K562 (cell line): Measurements from ENCODE around the gene HSPA8. TPM values are rescaled to one million over a fixed set of nuclear protein-coding genes. Genes with fewer than 3 reads are reported as not detected.
A peak's percentile ranks its signal among the peaks of the same experiment; 100 is the strongest.

Source experiments
- ATAC-seq: fragments of 200-7000 bp; cut with Tn5 transposase; 3 replicates; pipeline ENCODE4 v1.9.1; 2020; ENCODE audit warnings: moderate library complexity
- Bru-seq: library from RNA; stranded (reverse); fragments of 400-500 nt; gene quantifications from one replicate; lab custom pipeline; 2021; lab: Mats Ljungman, UMichigan
- BruChase-seq, 2 experiments: library from RNA; stranded (reverse); fragments of 400-500 nt; gene quantifications; one replicate each; lab custom pipeline; 2021; lab: Mats Ljungman, UMichigan
- BruUV-seq: library from RNA; stranded (reverse); fragments of 400-500 nt; replicated peaks from 2 replicates; lab custom pipeline; 2021; lab: Mats Ljungman, UMichigan
- CTCF ChIA-PET: fragments of 300-600 bp; formaldehyde crosslinking; extraction: SDS; loops from one replicate; lab custom pipeline; 2021; ENCODE audit warnings: low intra/inter-chr PET ratio; lab: Yijun Ruan, JAX
- POLR2A ChIA-PET: fragments of 300-600, 350-650 bp; sonication (Branson Sonifier 250); formaldehyde crosslinking; extraction: SDS; loops from one replicate; lab custom pipeline; 2021; ENCODE audit warnings: antibody characterized with exemption, inconsistent platforms; lab: Yijun Ruan, JAX
- DNase-seq, 4 experiments: peaks; one replicate each; pipeline versions ENCODE4 v3.0.0 to v3.0.0-alpha.2; 2011 to 2018; ENCODE audit warnings: low spot score in 3 of 4, mixed read lengths in 3 of 4; ENCODE audit errors: extremely low read depth in 1 of 4
- FAIRE-seq: peaks from 2 replicates; lab custom pipeline; 2011; peaks lifted over from hg19 to GRCh38; lab: Jason Lieb, UNC
- H2AFZ ChIP-seq: 2 replicates; pipeline ENCODE4 v1.6.0; 2011; ENCODE audit warnings: low read depth, low read length, control low read depth, inconsistent platforms
- H3K27ac ChIP-seq: fragments of 200-600 bp; 3 replicates; pipeline ENCODE4 v1.8.0; 2011; ENCODE audit warnings: low read depth, mild to moderate bottlenecking, control low read depth, inconsistent platforms, low read length, moderate library complexity, mixed read lengths; ENCODE audit errors: extremely low read depth
- H3K27me3 ChIP-seq, 2 experiments: fragments of 300-600 bp in 1 of 2; 2 replicates in 1 of 2; 3 replicates in 1 of 2; pipeline versions ENCODE4 v1.6.0 to v1.8.0; 2011; ENCODE audit warnings: inconsistent platforms in 2 of 2, low read length in 2 of 2, mild to moderate bottlenecking in 1 of 2, mixed read lengths in 1 of 2, moderate library complexity in 1 of 2; ENCODE audit not compliant: control insufficient read depth in 2 of 2, insufficient read depth in 2 of 2
- H3K36me3 ChIP-seq: fragments of 300-600 bp; 3 replicates; pipeline ENCODE4 v1.8.0; 2011; ENCODE audit warnings: mild to moderate bottlenecking, low read length, inconsistent platforms; ENCODE audit not compliant: control insufficient read depth, insufficient read depth
- H3K4me1 ChIP-seq, 2 experiments: fragments of 200-600 bp in 1 of 2; replicated peaks in 1 of 2; 2 replicates in 1 of 2; 3 replicates in 1 of 2; pipeline versions ENCODE4 v1.5.1 to v1.8.0; 2011; ENCODE audit warnings: inconsistent platforms in 2 of 2, low read length in 2 of 2, mild to moderate bottlenecking in 1 of 2, mixed read lengths in 1 of 2, moderate library complexity in 1 of 2; ENCODE audit not compliant: control insufficient read depth in 2 of 2, insufficient read depth in 2 of 2
- H3K4me2 ChIP-seq: 2 replicates; pipeline ENCODE4 v1.6.1; 2011; ENCODE audit warnings: low read length, control low read depth, inconsistent platforms, mixed read lengths; ENCODE audit not compliant: insufficient read depth
- H3K4me3 ChIP-seq: fragments of 200-600 bp; sonication (generic), shearing (Covaris generic); 2 replicates; pipeline ENCODE4 v1.5.1; 2016; ENCODE audit warnings: control low read depth, inconsistent platforms
- H3K79me2 ChIP-seq: fragments of 200-600 bp; 3 replicates; pipeline ENCODE4 v1.8.0; 2011; ENCODE audit warnings: low read length, inconsistent platforms; ENCODE audit not compliant: control insufficient read depth, insufficient read depth
- H3K9ac ChIP-seq, 2 experiments: 2 replicates each; pipeline versions ENCODE4 v1.6.0 to v1.6.1; 2011; ENCODE audit warnings: low read depth in 2 of 2, low read length in 2 of 2, control low read depth in 1 of 2, inconsistent platforms in 1 of 2, mild to moderate bottlenecking in 1 of 2, mixed read lengths in 1 of 2; ENCODE audit not compliant: insufficient read depth in 1 of 2
- H3K9me1 ChIP-seq: one replicate; pipeline ENCODE4 v1.6.0; 2011; ENCODE audit warnings: inconsistent platforms, mild to moderate bottlenecking, low read length, moderate library complexity; ENCODE audit not compliant: control insufficient read depth, insufficient read depth
- H3K9me3 ChIP-seq: replicated peaks from 2 replicates; pipeline ENCODE4 v1.5.1; 2011; ENCODE audit warnings: low read depth, low read length, inconsistent platforms; ENCODE audit not compliant: control insufficient read depth, insufficient read depth
- H4K20me1 ChIP-seq: replicated peaks from 2 replicates; pipeline ENCODE4 v1.6.1; 2011; ENCODE audit warnings: low read length, inconsistent platforms, mixed read lengths; ENCODE audit not compliant: control insufficient read depth, insufficient read depth
- ARID1B ChIP-seq: fragments of 450-650 bp; IDR thresholded peaks from 2 replicates; pipeline ENCODE4 v1.6.1; 2016; ENCODE audit warnings: antibody characterized with exemption, mild to moderate bottlenecking, inconsistent platforms
- ARNT ChIP-seq, 2 experiments: fragments of 450-650 bp; IDR thresholded peaks; 2 replicates each; pipeline ENCODE4 v1.6.1; 2016; ENCODE audit warnings: mild to moderate bottlenecking in 1 of 2
- CHD1 ChIP-seq: fragments of 200-600 bp; sonication (generic); IDR thresholded peaks from one replicate; pipeline ENCODE4 v1.6.1; 2012; ENCODE audit warnings: mild to moderate bottlenecking, moderate library complexity, low read length, inconsistent platforms
- HMBOX1 ChIP-seq: sonication (generic); IDR thresholded peaks from 2 replicates; pipeline ENCODE4 v1.6.1; 2016
- HMGN3 ChIP-seq: IDR thresholded peaks from 2 replicates; pipeline ENCODE4 v1.6.1; 2011; ENCODE audit warnings: borderline replicate concordance, low read depth, mild to moderate bottlenecking, mixed read lengths, low read length; ENCODE audit not compliant: insufficient read length; ENCODE audit errors: extremely low read depth
- PREB ChIP-seq: sonication (generic); formaldehyde crosslinking; IDR thresholded peaks from 2 replicates; pipeline ENCODE4 v1.8.1; 2023; ENCODE audit warnings: mild to moderate bottlenecking, missing genetic modification reagents
- RUNX1 ChIP-seq: sonication (generic); IDR thresholded peaks from 2 replicates; pipeline ENCODE4 v1.6.1; 2016; ENCODE audit warnings: antibody characterized with exemption, low read depth
- TRIM28 ChIP-seq: fragments of 450-650 bp; IDR thresholded peaks from 2 replicates; pipeline ENCODE4 v1.6.1; 2017
- XRCC5 ChIP-seq: fragments of 200-400 bp; formaldehyde crosslinking; IDR thresholded peaks from 2 replicates; pipeline ENCODE4 v1.6.1; 2017; ENCODE audit warnings: low read depth, mild to moderate bottlenecking, low read length
- ZNF384 ChIP-seq: IDR thresholded peaks from 2 replicates; pipeline ENCODE4 v1.6.1; 2012; ENCODE audit warnings: low read depth, low read length, improper control_type of control experiment
- ZNF41 ChIP-seq: fragments of 250-450 bp; sonication (Bioruptor Pico); conservative IDR thresholded peaks from 2 replicates; pipeline ENCODE4 v1.4.0; 2020; ENCODE audit warnings: mild to moderate bottlenecking
- ZNF699 ChIP-seq: fragments of 250-450 bp; sonication (Bioruptor Pico); IDR thresholded peaks from 2 replicates; pipeline ENCODE4 v1.8.0; 2021; ENCODE audit warnings: mild to moderate bottlenecking, moderate library complexity; ENCODE audit not compliant: insufficient replicate concordance
- WGBS: fragments of 100-300 bp; shearing (Covaris generic); methylation state at CpG from one replicate; pipeline ENCODE4 v1.1.6; 2016; ENCODE audit warnings: low coverage, mixed read lengths; ENCODE audit not compliant: insufficient coverage; ENCODE audit errors: missing lambda C conversion rate; 5-methylcytosine and 5-hydroxymethylcytosine counted together
- in situ Hi-C: fragments of 300-500 bp; cut with MboI; formaldehyde crosslinking; loops from 4 replicates; pipeline ENCODE4 v1.15.0; 2018; ENCODE audit warnings: inconsistent platforms, mixed read lengths
- intact Hi-C: fragments of 100-400 bp; cut with micrococcal nuclease; formaldehyde crosslinking; loops from 2 replicates; pipeline ENCODE4 v1.14.2; 2022
- long read RNA-seq, 3 experiments: library from polyadenylated mRNA in 2 of 3; library from RNA in 1 of 3; unstranded in 2 of 3; stranded (forward) in 1 of 3; transcript quantifications; one replicate each; pipeline ENCODE4 v2.0.0, GENCODE V29; 2019 to 2022
- polyA minus RNA-seq, 3 experiments: library from RNA; depleted of rRNA, polyadenylated mRNA; stranded (reverse); fragments of >200 nt; gene quantifications; 2 replicates each; pipeline ENCODE4 v1.2.3, GENCODE V29; 2011
- polyA plus RNA-seq, 8 experiments: library from polyadenylated mRNA; depleted of rRNA in 4 of 8; stranded (reverse) in 5 of 8; unstranded in 3 of 8; fragments of >200 nt; fragmentation: Nextera tagmentation in 2 of 8; fragmentation: Illumina TruSeq in 1 of 8; extraction: Ambion mirVana in 2 of 8; extraction: Trizol in 1 of 8; gene quantifications; 2 replicates each; pipeline versions ENCODE4 v1.2.1 to v1.2.3, GENCODE V29; 2011 to 2014; ENCODE audit warnings: inconsistent platforms in 1 of 8, missing spikeins in 1 of 8
- total RNA-seq, 7 experiments: library from RNA; depleted of rRNA in 6 of 7; stranded (reverse); fragments of >200 nt in 6 of 7; fragmentation: Illumina TruSeq in 2 of 7; extraction: Trizol in 2 of 7; gene quantifications; 2 replicates each; pipeline versions ENCODE4 v1.2.1 to v1.2.3, GENCODE V29; 2011 to 2021; ENCODE audit warnings: low replicate concordance in 1 of 7

HSPA8 gene
- 922 and 1,034 TPM in 2 replicates for total RNA-seq (2011; cell fraction: chromatin; rRNA removed; ENCODE audit: low replicate concordance)
- total RNA-seq (2011; cell fraction: nucleolus; rRNA removed), result 638 and 697 TPM in 2 replicates
- 726 and 788 TPM in 2 replicates for total RNA-seq (2011; cell fraction: nucleoplasm; rRNA removed)
- 1,997 and 2,012 TPM in 2 replicates for total RNA-seq (2014; rRNA removed)
- total RNA-seq (2014; rRNA removed; fragmentation: Illumina TruSeq; extraction: Trizol), result 3,028 and 3,355 TPM in 2 replicates
- total RNA-seq (2015; rRNA removed; fragmentation: Illumina TruSeq; extraction: Trizol), result 3,824 and 3,966 TPM in 2 replicates
- total RNA-seq (2021), result 1,725 and 2,194 TPM in 2 replicates
- 2,026 and 3,646 TPM in 2 replicates for polyA plus RNA-seq (2011; rRNA removed)
- polyA plus RNA-seq (2011; cell fraction: cytosol; rRNA removed), result 1,629 and 2,064 TPM in 2 replicates
- 1,239 and 1,514 TPM in 2 replicates for polyA plus RNA-seq (2011; cell fraction: nucleus; rRNA removed)
- polyA plus RNA-seq (2012), result 1,190 and 3,517 TPM in 2 replicates
- 2,832 and 3,374 TPM in 2 replicates for polyA plus RNA-seq (2014; fragmentation: Illumina TruSeq; extraction: Trizol)
- 1,000 to 10,000 TPM; 1,250 to 2,773 TPM for polyA plus RNA-seq (2014; fragmentation: Nextera tagmentation; extraction: Ambion mirVana)
- polyA plus RNA-seq (2014; rRNA removed), result 1,654 and 2,779 TPM in 2 replicates
- 4,618 and 6,754 TPM in 2 replicates for polyA minus RNA-seq (2011; rRNA and poly(A)+ RNA removed)
- 801 and 1,496 TPM in 2 replicates for polyA minus RNA-seq (2011; cell fraction: cytosol; rRNA and poly(A)+ RNA removed)
- polyA minus RNA-seq (2011; cell fraction: nucleus; rRNA and poly(A)+ RNA removed), result 597 and 894 TPM in 2 replicates
- percentile 100 among the genes with signal in this experiment for Bru-seq, nascent RNA
- BruChase-seq, experiment 1, labeled RNA remaining after a 2-hour chase, result percentile 100 among the genes with signal in this experiment
- BruChase-seq, experiment 2, labeled RNA remaining after a 6-hour chase, result percentile 100 among the genes with signal in this experiment
- long read RNA-seq, experiment 1, transcript HSPA8-208 (3 exons, 740 nt), result minor isoform, 1,103 of 11,618 reads
- long read RNA-seq, experiment 1, transcript HSPA8-222 (6 exons, 1,884 nt), result minor isoform, 122 of 11,618 reads
- long read RNA-seq, experiment 1, transcript HSPA8-201 (8 exons, 2,186 nt), result minor isoform, 223 of 11,618 reads
- long read RNA-seq, experiment 1, transcript HSPA8-224 (9 exons, 2,463 nt), result major isoform, 8,162 of 11,618 reads
- long read RNA-seq, experiment 1, partial matches to known transcripts, result 644 of 11,618 reads
- long read RNA-seq, experiment 1, other reads (novel, unspliced or antisense), result 1,318 of 11,618 reads
- long read RNA-seq, experiment 2, transcript HSPA8-201 (8 exons, 2,186 nt), result minor isoform, 162 of 3,188 reads
- long read RNA-seq, experiment 2, transcript HSPA8-224 (9 exons, 2,463 nt), result major isoform, 1,935 of 3,188 reads
- long read RNA-seq, experiment 2, transcript HSPA8-208 (3 exons, 740 nt), result minor isoform, 51 of 3,188 reads
- long read RNA-seq, experiment 2, transcript HSPA8-203 (4 exons, 963 nt), result minor isoform, 43 of 3,188 reads
- long read RNA-seq, experiment 2, partial matches to known transcripts, result 423 of 3,188 reads
- long read RNA-seq, experiment 2, other reads (novel, unspliced or antisense), result 528 of 3,188 reads
- long read RNA-seq, experiment 3, transcript HSPA8-224 (9 exons, 2,463 nt), result major isoform, 7,787 of 9,107 reads
- long read RNA-seq, experiment 3, transcript HSPA8-201 (8 exons, 2,186 nt), result minor isoform, 244 of 9,107 reads
- long read RNA-seq, experiment 3, transcript HSPA8-202 (8 exons, 2,004 nt), result minor isoform, 17 of 9,107 reads
- long read RNA-seq, experiment 3, transcript HSPA8-208 (3 exons, 740 nt), result minor isoform, 625 of 9,107 reads
- long read RNA-seq, experiment 3, partial matches to known transcripts, result 221 of 9,107 reads
- long read RNA-seq, experiment 3, other reads (novel, unspliced or antisense), result 170 of 9,107 reads

GRCh38 chr11:123061403-123062157 lies at the start of gene HSPA8:
TSS of gene HSPA8 (minus strand) at chr11:123062136. CDS start at chr11:123061324, 812 bp downstream.
- FAIRE-seq, result no peak
- ChIA-PET CTCF (no interaction called here), POLR2A (interaction anchor here (0.5 to 2.7 kb wide), 20 partner anchors 8 to 1820 kb away, joined by 3 to 20 read pairs (median 4); no protein-coding TSS in a partner anchor)
- Histone ChIP-seq H3K9ac (peak within 1 kb of the TSS; percentile 99 to 100), H3K27ac (peak within 1 kb of the TSS; percentile 100), H3K27me3 (no peaks in the 10 kb centered on the region), H3K9me3 (no peaks in the 10 kb centered on the region), H4K20me1 (peaks cover 46% of the 10 kb centered on the region), H3K4me1 (peaks cover 3 to 17% of the 10 kb centered on the region in 2 experiments; a peak in 3 of 5 replicates), H3K36me3 (peaks cover 54% of the 10 kb centered on the region), H3K4me3 (peak within 1 kb of the TSS; percentile 89), H3K9me1 (peaks cover 6% of the 10 kb centered on the region), H3K79me2 (peaks cover 78% of the 10 kb centered on the region), H2AFZ (peak within 1 kb of the TSS; percentile 79), H3K4me2 (peak within 1 kb of the TSS; percentile 98)
- ATAC-seq, result peak; percentile 16
- intact Hi-C loops, result no loop called here
- 0% methylated on average over 42 of the region's 45 CpGs for WGBS
- in situ Hi-C loops, result no loop called here
- no TSS peak for BruUV-seq
- peak; percentile 32 to 71 (median 56) for DNase-seq
- TF ChIP-seq ZNF699 (CRISPR knock-in tag) (no peak), PREB (CRISPR knock-in tag) (0 out of 2 replicates have a peak, but pooled peaks have one; percentile 73), CHD1 (peak; percentile 64), ZNF41 (CRISPR knock-in tag) (no peak), ARID1B (no peak), RUNX1 (no peak), TRIM28 (no peak), ZNF384 (no peak), HMBOX1 (no peak), HMGN3 (peak; percentile 58), ARNT (IDR thresholded peaks at IDR 0.05) (0 out of 4 replicates have a peak, but pooled peaks of 1 of the 2 experiments have one; percentile 55), XRCC5 (peak; percentile 70; the same call in 1 of the 2 replicates)
